WTC11 (cell line): ENCODE results near the gene CXCL17.

Experiments used
- CTCF ChIP-seq: fragments of 200-600 bp; IDR thresholded peaks from 2 replicates; pipeline ENCODE4 v1.8.0; 2022; ENCODE audit warnings: antibody characterized with exemption
- TEAD4 ChIP-seq: sonication (generic); formaldehyde crosslinking; IDR thresholded peaks from 2 replicates; pipeline ENCODE4 v1.8.0; 2022; ENCODE audit warnings: mild to moderate bottlenecking, missing genetic modification reagents
- ZNF121 ChIP-seq: sonication (generic); formaldehyde crosslinking; IDR thresholded peaks from 2 replicates; pipeline ENCODE4 v1.8.0; 2023; ENCODE audit warnings: missing genetic modification reagents
- ZNF263 ChIP-seq: sonication (generic); formaldehyde crosslinking; IDR thresholded peaks from 2 replicates; pipeline ENCODE4 v1.8.1; 2022; ENCODE audit warnings: low read depth, mild to moderate bottlenecking, moderate library complexity, missing genetic modification reagents
- TF ChIP-seq, protein P1 (sequence below): sonication (generic); formaldehyde crosslinking; IDR thresholded peaks from 2 replicates; pipeline ENCODE4 v1.8.0; 2022; ENCODE audit warnings: mild to moderate bottlenecking, missing genetic modification reagents
- TF ChIP-seq, protein P2 (sequence below): sonication (generic); formaldehyde crosslinking; IDR thresholded peaks from 2 replicates; pipeline ENCODE4 v1.8.1; 2022; ENCODE audit warnings: missing genetic modification reagents, borderline replicate concordance
- TF ChIP-seq, protein P3 (sequence below): sonication (generic); formaldehyde crosslinking; IDR thresholded peaks from 2 replicates; pipeline ENCODE4 v1.8.1; 2022; ENCODE audit warnings: mild to moderate bottlenecking, moderate library complexity, missing genetic modification reagents

DNA sequence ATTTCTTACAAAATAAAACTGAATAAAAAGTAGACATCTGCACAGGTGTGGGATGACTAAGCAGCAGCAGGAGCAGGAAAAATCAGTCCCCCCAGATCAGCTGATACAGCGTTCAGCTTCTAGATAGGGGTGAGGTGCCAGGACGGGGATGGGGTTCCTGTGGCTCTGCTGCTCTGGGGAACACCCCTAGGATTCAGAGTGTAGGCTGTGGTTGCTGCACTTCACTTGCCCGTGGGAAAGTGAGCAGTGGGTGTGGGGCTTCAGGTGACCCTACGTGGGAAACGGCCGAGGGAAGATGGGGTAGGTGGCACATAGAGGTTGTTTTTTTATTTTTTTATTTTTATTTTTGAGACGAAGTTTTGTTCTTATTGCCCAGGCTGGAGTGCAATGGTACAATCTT lies 3.2 kb upstream of the CXCL17 start:
- TF ChIP-seq CTCF = no peak
- no peak for TF ChIP-seq ZNF263 (CRISPR knock-in tag)
- TF ChIP-seq, protein P1, sequence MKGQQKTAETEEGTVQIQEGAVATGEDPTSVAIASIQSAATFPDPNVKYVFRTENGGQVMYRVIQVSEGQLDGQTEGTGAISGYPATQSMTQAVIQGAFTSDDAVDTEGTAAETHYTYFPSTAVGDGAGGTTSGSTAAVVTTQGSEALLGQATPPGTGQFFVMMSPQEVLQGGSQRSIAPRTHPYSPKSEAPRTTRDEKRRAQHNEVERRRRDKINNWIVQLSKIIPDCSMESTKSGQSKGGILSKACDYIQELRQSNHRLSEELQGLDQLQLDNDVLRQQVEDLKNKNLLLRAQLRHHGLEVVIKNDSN (CRISPR knock-in tag) = no peak
- TF ChIP-seq TEAD4 (CRISPR knock-in tag) = no peak
- TF ChIP-seq, protein P2, sequence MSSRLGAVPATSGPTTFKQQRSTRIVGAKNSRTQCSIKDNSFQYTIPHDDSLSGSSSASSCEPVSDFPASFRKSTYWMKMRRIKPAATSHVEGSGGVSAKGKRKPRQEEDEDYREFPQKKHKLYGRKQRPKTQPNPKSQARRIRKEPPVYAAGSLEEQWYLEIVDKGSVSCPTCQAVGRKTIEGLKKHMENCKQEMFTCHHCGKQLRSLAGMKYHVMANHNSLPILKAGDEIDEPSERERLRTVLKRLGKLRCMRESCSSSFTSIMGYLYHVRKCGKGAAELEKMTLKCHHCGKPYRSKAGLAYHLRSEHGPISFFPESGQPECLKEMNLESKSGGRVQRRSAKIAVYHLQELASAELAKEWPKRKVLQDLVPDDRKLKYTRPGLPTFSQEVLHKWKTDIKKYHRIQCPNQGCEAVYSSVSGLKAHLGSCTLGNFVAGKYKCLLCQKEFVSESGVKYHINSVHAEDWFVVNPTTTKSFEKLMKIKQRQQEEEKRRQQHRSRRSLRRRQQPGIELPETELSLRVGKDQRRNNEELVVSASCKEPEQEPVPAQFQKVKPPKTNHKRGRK (CRISPR knock-in tag) = no peak
- no peak for TF ChIP-seq ZNF121
- TF ChIP-seq, protein P3, sequence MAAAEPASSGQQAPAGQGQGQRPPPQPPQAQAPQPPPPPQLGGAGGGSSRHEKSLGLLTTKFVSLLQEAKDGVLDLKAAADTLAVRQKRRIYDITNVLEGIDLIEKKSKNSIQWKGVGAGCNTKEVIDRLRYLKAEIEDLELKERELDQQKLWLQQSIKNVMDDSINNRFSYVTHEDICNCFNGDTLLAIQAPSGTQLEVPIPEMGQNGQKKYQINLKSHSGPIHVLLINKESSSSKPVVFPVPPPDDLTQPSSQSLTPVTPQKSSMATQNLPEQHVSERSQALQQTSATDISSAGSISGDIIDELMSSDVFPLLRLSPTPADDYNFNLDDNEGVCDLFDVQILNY (CRISPR knock-in tag) = no peak
